CD4-positive, alpha-beta T cell treated with Interleukin-10 for 1 hour (primary cell): Measurements from ENCODE around the gene PLPPR2.
"Not testable (repeated sequence)": the region's sequence is repeated elsewhere in the genome, so short reads cannot be mapped to it uniquely, and the experiment has no call there.

Experiments used
- DNase-seq: peaks from one replicate; pipeline ENCODE4 v3.0.0-alpha.2; 2020

PLPPR2 gene

DNA sequence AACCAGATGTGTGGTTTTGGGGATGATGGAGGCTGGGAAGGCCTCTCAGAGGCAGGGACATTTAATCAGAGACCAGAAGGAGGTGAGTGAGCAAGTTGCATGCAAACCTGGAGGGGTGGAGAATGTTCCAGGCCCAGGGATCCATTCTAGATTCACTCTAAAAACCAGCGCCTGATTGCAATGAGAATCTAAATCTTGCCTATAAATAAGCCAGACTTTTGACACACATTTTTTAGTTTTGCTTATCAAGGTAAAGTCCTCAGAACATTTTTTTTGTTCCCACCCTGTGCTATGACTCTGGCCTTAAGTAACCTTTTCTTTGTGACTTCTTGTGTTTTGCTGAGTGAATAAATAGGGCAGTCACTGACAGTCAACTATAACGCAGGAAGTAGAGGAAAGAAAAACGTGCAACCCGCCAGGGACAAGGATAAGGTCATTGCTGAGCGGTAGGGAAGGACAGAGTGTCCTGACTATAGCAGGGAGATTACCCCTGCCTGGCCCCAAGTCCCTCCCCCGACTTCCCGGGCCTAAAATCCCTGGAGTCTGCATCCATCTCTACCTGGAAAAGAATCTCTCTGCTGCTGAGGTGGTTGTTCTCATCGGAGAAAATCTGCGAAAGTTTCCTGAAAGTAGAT lies 49.5 kb downstream of the PLPPR2 start:
- DNase-seq, result no peak

- DNase-seq, result peak; percentile 27
Measured at GRCh38 chr19:11405846-11406643, 50.8 kb downstream of the PLPPR2 start.

- DNase-seq, result not testable (repeated sequence)
Measured at GRCh38 chr19:11406703-11407236, 51.5 kb downstream of the PLPPR2 start.

- DNase-seq, result no peak
Measured at GRCh38 chr19:11408591-11408990, 53.4 kb downstream of the PLPPR2 start.

GRCh38 chr19:11410682-11411081 lies 55.5 kb downstream of the PLPPR2 start:
- no peak for DNase-seq

DNA sequence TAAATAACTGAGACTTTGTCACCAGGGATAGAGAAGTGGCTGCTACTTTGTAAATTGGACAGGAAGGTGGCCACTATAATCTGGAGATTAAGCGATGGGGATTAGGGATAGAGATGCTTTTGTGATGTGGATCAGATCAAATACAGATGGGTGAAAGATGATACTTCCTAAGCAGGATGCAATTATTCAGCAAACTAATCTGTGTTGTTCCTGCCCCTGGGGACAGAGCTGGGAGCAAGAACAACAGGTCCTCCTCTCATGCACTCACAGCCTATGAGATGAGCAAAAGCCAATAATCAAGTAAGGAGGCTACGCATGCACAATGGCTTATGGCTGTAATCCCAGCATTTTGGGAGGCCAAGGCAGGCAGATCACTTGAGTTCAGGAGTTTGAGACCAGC lies 59.3 kb downstream of the PLPPR2 start:
- no peak for DNase-seq
